HUES64 (cell line): ENCODE data around the gene MAML3.

Source experiments
- H3K27ac ChIP-seq: 2 replicates; pipeline ENCODE4 v1.7.0; 2013; ENCODE audit warnings: low read depth, low read length, inconsistent platforms
- H3K27me3 ChIP-seq: 2 replicates; pipeline ENCODE4 v1.6.1; 2013; ENCODE audit warnings: mild to moderate bottlenecking, low read length; ENCODE audit not compliant: insufficient read depth
- H3K36me3 ChIP-seq: 2 replicates; pipeline ENCODE4 v1.6.1; 2013; ENCODE audit warnings: mild to moderate bottlenecking, low read length; ENCODE audit not compliant: insufficient read depth
- H3K4me1 ChIP-seq: 2 replicates; pipeline ENCODE4 v1.6.1; 2013; ENCODE audit warnings: mild to moderate bottlenecking, low read length, moderate library complexity; ENCODE audit not compliant: insufficient read depth
- H3K4me3 ChIP-seq: 2 replicates; pipeline ENCODE4 v1.5.1; 2013; ENCODE audit warnings: mild to moderate bottlenecking, low read length, moderate library complexity
- H3K9ac ChIP-seq: 2 replicates; pipeline ENCODE4 v1.6.1; 2013; ENCODE audit warnings: mild to moderate bottlenecking, low read depth, low read length
- H3K9me3 ChIP-seq: 2 replicates; pipeline ENCODE4 v1.6.1; 2013; ENCODE audit warnings: low read depth, low read length; ENCODE audit not compliant: insufficient read depth
- WGBS: fragments of 150-250, 120-280 bp; methylation state at CpG from one replicate; pipeline ENCODE4 v1.1.7; 2013; ENCODE audit warnings: missing lambda C conversion rate; 5-methylcytosine and 5-hydroxymethylcytosine counted together

Gene MAML3

DNA sequence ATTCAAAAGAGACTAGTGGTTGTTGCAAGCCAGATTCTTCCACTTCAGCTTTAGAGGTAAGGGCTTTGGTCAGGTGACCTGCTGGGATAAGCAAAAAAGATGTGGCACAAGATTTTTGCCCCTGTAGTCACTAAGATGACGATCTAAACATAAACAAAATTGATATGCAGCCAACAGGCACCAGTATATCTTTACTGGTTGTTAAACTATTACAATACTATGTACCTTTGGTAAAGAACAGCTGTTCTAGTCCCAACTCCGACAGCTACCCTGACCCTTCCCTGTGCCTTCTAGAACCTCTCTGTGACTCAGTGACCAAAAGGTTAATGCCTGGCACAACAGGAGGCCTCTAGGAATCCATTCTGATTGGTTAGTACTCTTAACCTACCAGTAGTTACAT is 428.7 kb downstream of the MAML3 start:
- no peaks in the 10 kb centered on the region for H3K4me1 ChIP-seq
- no peak overlapping the region for H3K27ac ChIP-seq
- no peak overlapping the region for H3K4me3 ChIP-seq
- no peaks in the 10 kb centered on the region for H3K9me3 ChIP-seq
- 0 out of 2 replicates have a peak, but pooled peaks cover 3% of the 10 kb centered on the region for H3K27me3 ChIP-seq
- H3K9ac ChIP-seq, result no peak overlapping the region
- H3K36me3 ChIP-seq, result 0 out of 2 replicates have a peak, but pooled peaks cover 3% of the 10 kb centered on the region
- WGBS, result 95% methylated on average over 2 of the region's 2 CpGs

DNA sequence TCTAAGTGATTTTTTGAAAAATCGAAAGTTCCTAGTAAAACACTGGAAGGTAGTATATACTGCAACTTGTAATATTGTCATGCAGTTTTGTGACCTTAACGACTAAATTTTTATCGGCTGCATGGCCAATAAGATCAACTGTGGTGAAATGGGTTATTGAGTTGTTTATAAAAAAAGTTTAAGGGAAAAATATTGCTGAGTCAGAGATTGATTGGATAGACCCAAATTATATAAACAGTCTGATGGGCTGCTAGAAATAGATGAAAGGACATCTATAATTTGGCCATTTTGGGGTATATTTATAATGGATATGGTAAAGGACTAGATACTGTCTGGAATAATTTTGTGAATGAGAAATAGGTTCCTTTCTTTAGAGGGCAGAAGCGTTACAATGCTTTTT is 432.2 kb downstream of the MAML3 start:
- 68% methylated on average over 3 of the region's 4 CpGs for WGBS
- Histone ChIP-seq H3K27me3 (peaks cover 23% of the 10 kb centered on the region), H3K36me3 (0 out of 2 replicates have a peak, but pooled peaks cover 3% of the 10 kb centered on the region), H3K9ac (no peak overlapping the region), H3K9me3 (no peaks in the 10 kb centered on the region), H3K4me1 (no peaks in the 10 kb centered on the region), H3K27ac (no peak overlapping the region), H3K4me3 (no peak overlapping the region)

DNA sequence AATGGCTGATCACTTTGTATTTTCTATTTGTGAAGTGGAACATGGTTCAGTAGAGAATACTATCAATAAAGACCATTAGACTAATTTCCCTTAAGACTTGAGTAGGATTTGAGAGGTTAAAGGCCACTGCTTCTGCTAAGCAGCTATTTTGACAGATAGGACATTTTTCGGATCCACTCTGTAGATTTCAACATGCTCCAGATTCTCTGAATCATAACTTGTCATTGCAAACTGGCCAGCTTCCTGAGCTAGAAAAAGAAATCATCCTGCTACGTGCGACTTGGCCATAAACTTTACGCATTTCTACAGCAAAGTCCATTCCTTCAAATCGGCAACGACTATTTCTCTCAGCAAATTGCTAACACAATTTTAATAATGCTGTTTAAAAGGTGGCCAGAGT is 433.2 kb downstream of the MAML3 start:
- H3K4me3 ChIP-seq, result no peak overlapping the region
- peaks cover 33% of the 10 kb centered on the region for H3K27me3 ChIP-seq
- H3K27ac ChIP-seq, result no peak overlapping the region
- H3K9me3 ChIP-seq, result no peaks in the 10 kb centered on the region
- H3K4me1 ChIP-seq, result no peaks in the 10 kb centered on the region
- 97% methylated on average over 6 of the region's 6 CpGs for WGBS
- no peak overlapping the region for H3K9ac ChIP-seq
- H3K36me3 ChIP-seq, result 0 out of 2 replicates have a peak, but pooled peaks cover 3% of the 10 kb centered on the region

DNA sequence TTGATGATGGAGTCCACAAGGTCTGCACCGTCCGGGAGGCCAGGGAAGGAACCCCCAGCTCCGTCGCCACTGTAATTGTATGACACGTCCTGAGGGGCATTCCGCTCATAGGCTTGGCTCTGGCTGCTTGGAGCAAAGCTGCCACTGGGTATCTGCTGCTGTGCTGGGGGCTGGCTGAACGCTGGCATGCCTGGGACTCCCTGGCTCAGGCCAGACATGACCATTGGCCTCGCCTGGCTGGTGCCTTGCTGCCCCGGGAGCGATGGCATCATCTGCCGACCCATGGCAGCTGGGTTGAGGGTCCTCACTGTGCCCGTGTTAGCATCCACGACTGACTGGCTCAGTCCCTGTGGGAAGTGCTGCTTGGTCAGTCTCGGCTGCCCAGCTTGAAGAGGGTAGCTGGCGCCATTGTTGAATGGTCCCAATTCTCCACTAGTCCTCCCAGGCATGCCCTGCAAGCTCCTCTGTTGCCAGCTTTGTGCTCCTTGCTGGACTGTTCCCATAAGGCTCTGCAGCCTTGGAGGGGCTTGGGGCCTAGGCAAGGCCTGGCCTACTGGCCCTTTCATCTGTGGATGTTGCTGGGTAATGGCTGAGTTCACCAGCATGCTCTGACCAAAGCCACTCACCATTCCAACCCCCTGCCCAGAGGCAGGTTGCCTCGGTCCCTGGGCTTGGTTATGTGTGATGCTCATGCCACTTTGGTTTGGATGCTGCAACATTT is 434.4 kb downstream of the MAML3 start:
- Histone ChIP-seq H3K4me1 (no peaks in the 10 kb centered on the region), H3K27me3 (peaks cover 46% of the 10 kb centered on the region), H3K4me3 (no peak overlapping the region), H3K9ac (no peak overlapping the region), H3K27ac (no peak overlapping the region), H3K9me3 (no peaks in the 10 kb centered on the region), H3K36me3 (no peaks in the 10 kb centered on the region)
- 96% methylated on average over 16 of the region's 16 CpGs for WGBS

DNA sequence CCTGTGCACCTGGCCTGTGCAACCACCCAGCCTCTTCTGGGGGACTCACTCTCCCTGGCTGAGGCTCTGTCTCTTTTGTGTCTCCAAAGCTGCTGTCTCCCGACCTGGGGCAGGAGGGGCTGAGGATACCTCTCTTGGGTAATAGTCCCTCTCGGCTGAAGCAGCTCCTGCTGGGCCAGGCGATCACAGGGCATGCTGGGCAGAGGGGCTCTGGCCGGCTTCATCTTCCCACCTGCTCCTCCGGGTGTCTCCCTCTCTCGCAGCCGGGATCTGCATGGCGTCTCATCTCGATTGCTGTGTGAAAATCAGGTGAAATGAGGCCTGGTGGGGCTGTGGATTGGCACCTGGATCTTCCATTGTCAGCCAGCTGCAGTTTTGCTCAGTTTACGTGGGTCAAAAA is 435.2 kb downstream of the MAML3 start:
- Histone ChIP-seq H3K9me3 (no peaks in the 10 kb centered on the region), H3K36me3 (no peaks in the 10 kb centered on the region), H3K9ac (no peak overlapping the region), H3K4me3 (no peak overlapping the region), H3K27me3 (peaks cover 53% of the 10 kb centered on the region), H3K4me1 (no peaks in the 10 kb centered on the region), H3K27ac (no peak overlapping the region)
- 87% methylated on average over 10 of the region's 10 CpGs for WGBS

DNA sequence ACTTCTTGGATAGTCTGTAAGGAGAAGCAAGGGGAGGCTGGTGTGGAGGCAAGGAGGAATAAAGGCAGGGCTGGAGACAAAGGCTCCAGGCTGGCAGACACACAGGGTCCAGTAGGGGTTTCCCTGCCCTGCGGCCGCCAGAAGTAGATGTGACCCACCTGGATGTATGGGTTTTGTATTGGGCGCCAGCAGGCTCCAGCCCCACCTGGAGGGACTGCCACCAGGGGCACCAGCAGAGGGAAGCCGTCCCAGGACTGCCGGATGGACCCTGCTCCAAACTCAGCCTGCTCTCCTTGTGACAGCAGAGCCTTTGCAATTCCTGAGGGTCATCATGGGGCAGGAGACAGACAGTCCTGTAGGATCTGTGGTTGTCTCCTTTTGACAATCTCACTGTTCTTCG is 435.6 kb downstream of the MAML3 start:
- Histone ChIP-seq H3K27ac (no peak overlapping the region), H3K36me3 (no peaks in the 10 kb centered on the region), H3K9me3 (no peaks in the 10 kb centered on the region), H3K4me1 (no peaks in the 10 kb centered on the region), H3K9ac (no peak overlapping the region), H3K27me3 (peaks cover 57% of the 10 kb centered on the region), H3K4me3 (no peak overlapping the region)
- 96% methylated on average over 6 of the region's 6 CpGs for WGBS

DNA sequence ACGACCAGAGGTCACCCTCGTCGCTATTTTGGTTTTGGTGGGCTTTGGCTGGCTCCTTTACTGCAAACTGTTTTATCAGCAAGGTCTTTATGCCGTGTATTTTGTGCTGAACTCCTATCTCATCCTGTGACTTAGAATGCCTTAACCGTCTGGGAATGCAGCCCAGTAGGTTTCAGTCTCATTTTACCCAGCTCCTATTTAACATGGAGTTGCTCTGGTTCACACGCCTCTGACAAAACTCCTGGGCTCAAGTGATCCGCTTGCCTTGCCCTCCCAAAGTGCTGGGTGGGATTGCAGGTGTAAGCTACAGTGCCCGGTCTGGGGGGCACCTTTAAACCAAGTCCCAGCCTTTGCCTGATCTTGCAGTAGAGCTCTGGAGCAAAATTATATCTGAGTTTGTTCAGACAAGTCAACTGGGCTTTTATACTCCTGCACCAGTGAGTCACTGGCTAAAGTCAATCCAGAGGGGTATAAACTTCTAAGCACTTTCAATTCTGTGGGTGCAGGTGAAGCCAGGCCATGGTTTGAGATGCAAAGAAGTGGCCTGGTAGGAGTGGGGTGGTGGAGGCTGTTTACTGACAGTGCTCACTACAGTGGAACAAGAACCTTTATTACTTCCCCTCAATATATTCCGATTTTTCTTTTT is 438.1 kb downstream of the MAML3 start:
- Histone ChIP-seq H3K4me3 (no peak overlapping the region), H3K36me3 (no peaks in the 10 kb centered on the region), H3K27ac (no peak overlapping the region), H3K27me3 (peaks cover 80% of the 10 kb centered on the region), H3K4me1 (no peaks in the 10 kb centered on the region; the same call in 1 of the 2 replicates), H3K9me3 (no peaks in the 10 kb centered on the region), H3K9ac (no peak overlapping the region)
- WGBS, result 90% methylated on average over 8 of the region's 9 CpGs

DNA sequence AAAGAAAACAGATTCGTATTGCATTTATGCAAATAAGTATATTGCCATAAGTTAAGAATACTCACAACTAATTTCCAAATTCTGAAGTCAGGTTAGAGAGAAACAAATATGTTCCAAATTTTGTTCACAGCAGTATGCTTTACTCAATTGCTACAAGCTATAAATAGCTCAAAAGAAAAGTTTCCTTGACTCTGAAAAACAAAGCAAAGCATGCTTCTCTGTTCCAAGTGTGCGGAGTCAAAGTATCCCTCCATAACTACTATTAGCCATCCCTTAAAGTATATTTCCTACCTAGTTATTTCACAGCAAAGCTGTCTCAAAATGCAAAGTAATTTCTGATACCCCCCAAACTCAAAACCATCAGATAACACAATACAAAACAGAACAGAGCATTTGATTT is 441.1 kb downstream of the MAML3 start:
- H3K9me3 ChIP-seq, result no peaks in the 10 kb centered on the region
- H3K36me3 ChIP-seq, result no peaks in the 10 kb centered on the region
- 98% methylated on average over 1 of the region's 2 CpGs for WGBS
- H3K4me1 ChIP-seq, result no peaks in the 10 kb centered on the region; the same call in 1 of the 2 replicates
- H3K27ac ChIP-seq, result no peak overlapping the region
- no peak overlapping the region for H3K4me3 ChIP-seq
- H3K27me3 ChIP-seq, result peaks cover 84% of the 10 kb centered on the region
- no peak overlapping the region for H3K9ac ChIP-seq

DNA sequence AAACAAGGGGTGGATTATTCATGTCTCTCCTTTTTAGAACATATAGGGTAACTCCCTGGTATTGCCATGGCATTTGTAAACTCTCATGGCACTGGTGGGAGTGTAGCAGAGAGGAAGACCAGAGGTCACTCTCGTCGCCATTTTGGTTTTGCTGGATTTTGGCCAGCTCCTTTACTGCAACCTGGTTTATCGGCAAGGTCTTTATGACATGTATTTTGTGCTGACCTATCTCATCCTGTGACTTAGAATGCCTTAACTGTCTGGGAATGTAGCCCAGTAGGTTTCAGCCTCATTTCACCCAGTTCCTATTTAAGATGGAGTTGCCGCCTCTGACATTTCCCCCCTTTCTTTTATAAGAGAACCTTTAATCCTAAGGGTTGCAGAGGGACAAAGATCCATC is 442.5 kb downstream of the MAML3 start:
- WGBS, result 92% methylated on average over 4 of the region's 4 CpGs
- H3K27ac ChIP-seq, result no peak overlapping the region

DNA sequence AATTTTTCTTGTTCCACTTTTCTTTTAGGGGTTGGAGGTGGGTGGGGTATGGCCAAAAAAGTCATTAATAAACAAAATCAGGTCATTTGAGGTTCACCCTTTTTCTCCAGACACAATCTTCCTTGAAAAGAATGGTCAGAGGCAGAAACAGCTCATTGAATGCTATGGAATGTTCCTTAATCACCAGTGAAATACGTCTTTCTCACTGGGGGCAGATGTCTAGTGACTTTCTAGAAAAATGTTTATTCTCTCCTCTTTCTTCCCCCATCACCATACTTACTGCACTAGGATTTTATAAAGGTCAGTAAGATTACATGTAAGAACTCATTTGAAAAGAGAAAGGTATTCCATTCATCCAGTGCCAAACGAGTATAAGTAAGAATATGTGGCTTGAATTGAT is 443.9 kb downstream of the MAML3 start:
- Histone ChIP-seq H3K27ac (no peak overlapping the region), H3K4me3 (no peak overlapping the region), H3K9me3 (no peaks in the 10 kb centered on the region), H3K36me3 (no peaks in the 10 kb centered on the region), H3K9ac (no peak overlapping the region), H3K27me3 (peaks cover 56% of the 10 kb centered on the region), H3K4me1 (no peaks in the 10 kb centered on the region; the same call in 1 of the 2 replicates)
- WGBS, result 83% methylated on average over 2 of the region's 2 CpGs

More for the DNA sequence above, 442.5 kb downstream of the MAML3 start:
- H3K27me3 ChIP-seq, result peaks cover 70% of the 10 kb centered on the region
- H3K9me3 ChIP-seq, result no peaks in the 10 kb centered on the region
- no peak overlapping the region for H3K4me3 ChIP-seq
- no peak overlapping the region for H3K9ac ChIP-seq
- H3K36me3 ChIP-seq, result no peaks in the 10 kb centered on the region
- H3K4me1 ChIP-seq, result no peaks in the 10 kb centered on the region; the same call in 1 of the 2 replicates

DNA sequence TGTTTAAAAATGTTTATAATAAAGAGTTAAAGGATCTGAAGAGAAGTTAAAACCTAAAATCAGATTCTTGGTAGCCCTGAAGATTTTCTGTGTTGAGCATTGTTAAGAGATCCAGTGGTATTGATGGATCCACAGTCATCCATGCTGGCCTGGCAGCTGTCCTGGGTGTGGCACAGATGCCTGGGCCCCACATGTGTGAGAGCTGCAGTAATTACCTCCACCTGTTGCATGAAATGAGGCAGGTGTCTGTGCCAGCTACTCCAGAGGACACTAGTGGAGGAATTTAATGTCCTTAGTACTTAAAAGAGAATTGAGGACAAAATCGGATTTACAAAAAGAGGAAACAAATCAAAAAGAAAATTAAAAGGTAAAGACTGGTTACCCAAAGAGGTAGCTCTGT is 444.3 kb downstream of the MAML3 start:
- 90% methylated on average over 1 of the region's 1 CpG for WGBS

More for the DNA sequence above, 444.3 kb downstream of the MAML3 start:
- H3K9me3 ChIP-seq, result no peaks in the 10 kb centered on the region
- no peak overlapping the region for H3K27ac ChIP-seq
- H3K4me1 ChIP-seq, result no peaks in the 10 kb centered on the region; the same call in 1 of the 2 replicates
- peaks cover 52% of the 10 kb centered on the region for H3K27me3 ChIP-seq
- no peaks in the 10 kb centered on the region for H3K36me3 ChIP-seq
- no peak overlapping the region for H3K9ac ChIP-seq
- H3K4me3 ChIP-seq, result no peak overlapping the region
